ENCODE results near the gene SCIN.

GRCh38 chr7:12570534-12571461 is at the start of gene SCIN:
- TF ChIP-seq POLR2AphosphoS5 (IDR thresholded peaks at IDR 0.05) (no peak), POLR2A (IDR thresholded peaks at IDR 0.05) (no peak)
- TF ChIP-seq, protein P1, sequence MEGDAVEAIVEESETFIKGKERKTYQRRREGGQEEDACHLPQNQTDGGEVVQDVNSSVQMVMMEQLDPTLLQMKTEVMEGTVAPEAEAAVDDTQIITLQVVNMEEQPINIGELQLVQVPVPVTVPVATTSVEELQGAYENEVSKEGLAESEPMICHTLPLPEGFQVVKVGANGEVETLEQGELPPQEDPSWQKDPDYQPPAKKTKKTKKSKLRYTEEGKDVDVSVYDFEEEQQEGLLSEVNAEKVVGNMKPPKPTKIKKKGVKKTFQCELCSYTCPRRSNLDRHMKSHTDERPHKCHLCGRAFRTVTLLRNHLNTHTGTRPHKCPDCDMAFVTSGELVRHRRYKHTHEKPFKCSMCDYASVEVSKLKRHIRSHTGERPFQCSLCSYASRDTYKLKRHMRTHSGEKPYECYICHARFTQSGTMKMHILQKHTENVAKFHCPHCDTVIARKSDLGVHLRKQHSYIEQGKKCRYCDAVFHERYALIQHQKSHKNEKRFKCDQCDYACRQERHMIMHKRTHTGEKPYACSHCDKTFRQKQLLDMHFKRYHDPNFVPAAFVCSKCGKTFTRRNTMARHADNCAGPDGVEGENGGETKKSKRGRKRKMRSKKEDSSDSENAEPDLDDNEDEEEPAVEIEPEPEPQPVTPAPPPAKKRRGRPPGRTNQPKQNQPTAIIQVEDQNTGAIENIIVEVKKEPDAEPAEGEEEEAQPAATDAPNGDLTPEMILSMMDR (IDR thresholded peaks at IDR 0.05): no peak
